Rectal smooth muscle tissue (tissue), 1 donor: ENCODE data around the gene SF3B1.
"Not testable (repeated sequence)": the region's sequence is repeated elsewhere in the genome, so short reads cannot be mapped to it uniquely, and the experiment has no call there.

Experiments
- H3K27ac ChIP-seq: one replicate; pipeline ENCODE4 v1.7.0; 2013; ENCODE audit warnings: low read depth, low read length, inconsistent platforms
- H3K27me3 ChIP-seq: one replicate; pipeline ENCODE4 v1.7.0; 2013; ENCODE audit warnings: low read length; ENCODE audit not compliant: control insufficient read depth, insufficient read depth
- H3K36me3 ChIP-seq: one replicate; pipeline ENCODE4 v1.7.0; 2013; ENCODE audit warnings: low read length; ENCODE audit not compliant: control insufficient read depth, insufficient read depth
- H3K4me1 ChIP-seq: one replicate; pipeline ENCODE4 v1.7.0; 2013; ENCODE audit warnings: low read length; ENCODE audit not compliant: control insufficient read depth, insufficient read depth
- H3K4me3 ChIP-seq: one replicate; pipeline ENCODE4 v1.7.0; 2013; ENCODE audit warnings: low read length
- H3K9ac ChIP-seq: one replicate; pipeline ENCODE4 v1.7.0; 2013; ENCODE audit warnings: low read length

Gene SF3B1

GRCh38 chr2:197370664-197371063 is 64.2 kb downstream of the SF3B1 start:
- not testable (repeated sequence) for H3K4me3 ChIP-seq, H3K27me3 ChIP-seq, H3K9ac ChIP-seq, H3K27ac ChIP-seq, H3K4me1 ChIP-seq, H3K36me3 ChIP-seq

DNA sequence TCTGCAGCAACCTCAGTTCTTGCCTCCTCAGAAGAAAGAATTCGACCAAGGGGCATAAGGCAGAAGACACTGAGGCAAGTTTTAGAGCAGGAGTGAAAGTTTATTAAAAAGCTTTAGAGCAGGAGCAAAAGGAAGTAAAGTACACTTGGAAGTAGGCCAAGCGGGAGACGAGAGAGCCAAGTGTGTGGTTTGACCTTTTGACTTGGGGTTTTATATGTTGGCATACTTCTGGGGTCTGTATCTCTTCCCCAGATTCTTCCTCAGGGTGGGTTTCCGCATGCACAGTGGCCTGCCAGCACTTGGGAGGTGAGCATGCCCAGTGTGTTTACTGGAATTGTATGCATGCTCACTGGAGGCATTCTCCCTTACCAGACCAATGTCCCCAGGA is 64.9 kb downstream of the SF3B1 start:
- Histone ChIP-seq H3K27ac (no peak overlapping the region), H3K36me3 (no peaks in the 10 kb centered on the region), H3K4me1 (no peaks in the 10 kb centered on the region), H3K9ac (no peak overlapping the region), H3K27me3 (no peaks in the 10 kb centered on the region), H3K4me3 (no peak overlapping the region)

- Histone ChIP-seq H3K36me3 (no peaks in the 10 kb centered on the region), H3K27me3 (no peaks in the 10 kb centered on the region), H3K4me3 (no peak overlapping the region), H3K9ac (no peak overlapping the region), H3K27ac (no peak overlapping the region), H3K4me1 (no peaks in the 10 kb centered on the region)
Measured at GRCh38 chr2:197369228-197369932, 65.4 kb downstream of the SF3B1 start.

- Histone ChIP-seq H3K4me1 (no peaks in the 10 kb centered on the region), H3K36me3 (no peaks in the 10 kb centered on the region), H3K27me3 (no peaks in the 10 kb centered on the region), H3K9ac (no peak overlapping the region), H3K27ac (no peak overlapping the region), H3K4me3 (no peak overlapping the region)
Measured at GRCh38 chr2:197368412-197368811, 66.4 kb downstream of the SF3B1 start.

- no peaks in the 10 kb centered on the region for H3K36me3 ChIP-seq
- H3K27me3 ChIP-seq, result no peaks in the 10 kb centered on the region
- H3K4me1 ChIP-seq, result no peaks in the 10 kb centered on the region
- no peak overlapping the region for H3K27ac ChIP-seq
- H3K4me3 ChIP-seq, result no peak overlapping the region
- no peak overlapping the region for H3K9ac ChIP-seq
Measured at GRCh38 chr2:197363998-197364397, 70.8 kb downstream of the SF3B1 start.

DNA sequence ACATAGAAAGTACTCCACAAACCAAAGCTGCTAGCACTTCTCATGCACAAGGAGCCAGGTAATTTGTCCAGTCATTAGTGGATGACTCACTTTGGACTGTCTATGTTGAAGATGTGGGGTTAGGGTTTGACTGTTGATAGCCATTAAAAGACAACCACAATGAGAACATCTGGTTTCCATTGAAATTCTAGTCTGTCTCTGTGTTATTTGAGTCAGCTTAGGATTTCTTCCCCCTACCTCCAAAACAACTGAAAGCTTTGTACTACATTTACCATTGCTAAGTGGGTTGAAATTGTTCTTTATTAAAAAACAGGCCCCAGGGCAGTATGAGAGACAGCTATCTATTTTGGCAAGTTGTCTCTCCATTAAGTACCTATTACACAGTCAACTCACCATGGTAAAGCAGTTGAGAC is 74.1 kb downstream of the SF3B1 start:
- Histone ChIP-seq H3K4me1 (no peaks in the 10 kb centered on the region), H3K27me3 (no peaks in the 10 kb centered on the region), H3K27ac (no peak overlapping the region), H3K9ac (no peak overlapping the region), H3K4me3 (no peak overlapping the region), H3K36me3 (no peaks in the 10 kb centered on the region)

GRCh38 chr2:197359859-197360258 is 75.0 kb downstream of the SF3B1 start:
- Histone ChIP-seq H3K9ac (no peak overlapping the region), H3K27me3 (no peaks in the 10 kb centered on the region), H3K27ac (no peak overlapping the region), H3K4me1 (no peaks in the 10 kb centered on the region), H3K36me3 (no peaks in the 10 kb centered on the region), H3K4me3 (no peak overlapping the region)

DNA sequence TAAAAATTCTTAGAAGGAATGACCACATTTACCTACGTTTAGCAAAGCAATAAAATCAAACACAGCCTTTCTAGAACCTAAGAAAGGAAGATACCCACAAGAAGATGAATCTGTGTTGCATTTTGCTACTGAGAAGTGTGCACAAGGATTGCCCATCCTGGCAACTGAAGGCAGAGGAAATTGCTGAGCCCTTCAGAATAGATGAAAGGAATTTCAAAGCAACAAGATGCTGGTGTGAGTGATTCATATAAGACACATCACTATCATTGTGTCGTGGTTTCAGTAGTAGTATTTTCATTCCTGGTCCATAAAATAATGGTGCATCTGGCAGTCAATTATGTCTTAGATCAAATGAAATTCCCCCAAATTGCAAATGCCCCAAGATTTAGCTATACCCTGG is 75.9 kb downstream of the SF3B1 start:
- H3K27ac ChIP-seq, result no peak overlapping the region
- no peak overlapping the region for H3K4me3 ChIP-seq
- no peaks in the 10 kb centered on the region for H3K36me3 ChIP-seq
- H3K9ac ChIP-seq, result no peak overlapping the region
- H3K27me3 ChIP-seq, result no peaks in the 10 kb centered on the region
- no peaks in the 10 kb centered on the region for H3K4me1 ChIP-seq

- Histone ChIP-seq H3K27ac (no peak overlapping the region), H3K4me3 (no peak overlapping the region), H3K9ac (no peak overlapping the region), H3K36me3 (no peaks in the 10 kb centered on the region), H3K4me1 (no peaks in the 10 kb centered on the region), H3K27me3 (no peaks in the 10 kb centered on the region)
Measured at GRCh38 chr2:197357986-197358385, 76.8 kb downstream of the SF3B1 start.

DNA sequence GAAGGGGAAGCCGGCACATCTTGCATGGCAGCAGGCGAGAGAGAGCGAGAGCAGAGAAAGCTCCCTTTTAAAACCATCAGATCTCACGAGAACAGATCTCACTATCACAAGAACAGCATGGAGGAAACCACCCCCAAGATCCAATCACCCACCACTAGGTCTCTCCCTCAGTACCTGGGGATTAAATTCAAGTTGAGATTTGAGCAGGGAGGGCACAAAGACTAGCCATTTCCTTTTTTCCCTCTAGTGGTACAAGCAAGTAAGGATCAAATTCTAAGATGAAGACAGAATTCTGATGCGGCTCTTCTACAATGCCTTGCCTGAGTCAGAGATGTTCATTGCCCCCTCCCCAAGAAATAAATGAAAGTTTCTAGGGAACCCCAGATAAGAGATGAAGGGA is 78.7 kb downstream of the SF3B1 start:
- Histone ChIP-seq H3K27ac (no peak overlapping the region), H3K4me1 (no peaks in the 10 kb centered on the region), H3K9ac (no peak overlapping the region), H3K4me3 (no peak overlapping the region), H3K36me3 (no peaks in the 10 kb centered on the region), H3K27me3 (no peaks in the 10 kb centered on the region)

GRCh38 chr2:197354169-197354558 is 80.7 kb downstream of the SF3B1 start:
- Histone ChIP-seq H3K27ac (no peak overlapping the region), H3K36me3 (no peaks in the 10 kb centered on the region), H3K4me3 (no peak overlapping the region), H3K4me1 (no peaks in the 10 kb centered on the region), H3K27me3 (no peaks in the 10 kb centered on the region), H3K9ac (no peak overlapping the region)

- Histone ChIP-seq H3K27me3 (no peaks in the 10 kb centered on the region), H3K4me1 (no peaks in the 10 kb centered on the region), H3K36me3 (no peaks in the 10 kb centered on the region), H3K9ac (no peak overlapping the region), H3K27ac (no peak overlapping the region), H3K4me3 (no peak overlapping the region)
Measured at GRCh38 chr2:197353393-197354168, 81.2 kb downstream of the SF3B1 start.

DNA sequence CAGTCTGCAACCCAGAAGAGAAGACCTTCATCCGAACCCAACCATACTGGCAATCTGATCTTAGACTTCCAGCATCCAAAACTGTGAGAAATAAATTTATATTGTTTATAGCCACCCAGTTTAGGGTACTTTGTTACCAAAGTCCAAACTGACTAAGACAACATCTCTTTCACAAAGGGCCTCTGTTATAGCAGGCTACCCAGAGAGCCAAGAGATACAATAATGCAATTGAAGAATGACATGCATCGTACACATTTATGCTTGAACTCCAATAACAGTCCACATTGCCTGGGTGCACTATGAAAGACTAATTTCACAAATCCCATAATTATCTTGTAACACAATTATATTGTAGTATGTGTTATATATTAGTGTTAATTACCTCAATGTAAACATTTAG is 85.1 kb downstream of the SF3B1 start:
- Histone ChIP-seq H3K4me1 (no peaks in the 10 kb centered on the region), H3K27me3 (no peaks in the 10 kb centered on the region), H3K36me3 (no peaks in the 10 kb centered on the region), H3K4me3 (no peak overlapping the region), H3K27ac (no peak overlapping the region), H3K9ac (no peak overlapping the region)
